Activated naive CD8-positive, alpha-beta T cell treated with anti-CD3 and anti-CD28 coated beads for 36 hours (primary cell): ENCODE data around the gene CXCL14. TPM values are rescaled to one million over a fixed set of nuclear protein-coding genes. Genes with fewer than 3 reads are reported as not detected.

Source experiments
- DNase-seq: peaks from one replicate; pipeline ENCODE4 v3.0.0; 2021
- H3K27ac Mint-ChIP-seq: one replicate; pipeline ENCODE4 v1.8.0; 2022; ENCODE audit warnings: mild to moderate bottlenecking, moderate library complexity, mixed read lengths
- H3K27me3 Mint-ChIP-seq: one replicate; pipeline ENCODE4 v1.8.0; 2022; ENCODE audit warnings: mild to moderate bottlenecking, mixed read lengths
- H3K36me3 Mint-ChIP-seq: one replicate; pipeline ENCODE4 v1.8.0; 2021; ENCODE audit warnings: mild to moderate bottlenecking, mixed read lengths
- H3K4me1 Mint-ChIP-seq: one replicate; pipeline ENCODE4 v1.8.0; 2021; ENCODE audit warnings: mixed read lengths
- H3K4me3 Mint-ChIP-seq: one replicate; pipeline ENCODE4 v1.8.0; 2022; ENCODE audit warnings: mild to moderate bottlenecking, moderate library complexity, mixed read lengths
- H3K9me3 Mint-ChIP-seq: one replicate; pipeline ENCODE4 v1.8.0; 2022; ENCODE audit warnings: mixed read lengths
- total RNA-seq, 2 experiments: library from RNA; stranded (reverse); gene quantifications; one replicate each; pipeline ENCODE4 v1.2.3, GENCODE V29; 2021

Gene CXCL14
- total RNA-seq, 2 experiments from 2014 or later: not detected

DNA sequence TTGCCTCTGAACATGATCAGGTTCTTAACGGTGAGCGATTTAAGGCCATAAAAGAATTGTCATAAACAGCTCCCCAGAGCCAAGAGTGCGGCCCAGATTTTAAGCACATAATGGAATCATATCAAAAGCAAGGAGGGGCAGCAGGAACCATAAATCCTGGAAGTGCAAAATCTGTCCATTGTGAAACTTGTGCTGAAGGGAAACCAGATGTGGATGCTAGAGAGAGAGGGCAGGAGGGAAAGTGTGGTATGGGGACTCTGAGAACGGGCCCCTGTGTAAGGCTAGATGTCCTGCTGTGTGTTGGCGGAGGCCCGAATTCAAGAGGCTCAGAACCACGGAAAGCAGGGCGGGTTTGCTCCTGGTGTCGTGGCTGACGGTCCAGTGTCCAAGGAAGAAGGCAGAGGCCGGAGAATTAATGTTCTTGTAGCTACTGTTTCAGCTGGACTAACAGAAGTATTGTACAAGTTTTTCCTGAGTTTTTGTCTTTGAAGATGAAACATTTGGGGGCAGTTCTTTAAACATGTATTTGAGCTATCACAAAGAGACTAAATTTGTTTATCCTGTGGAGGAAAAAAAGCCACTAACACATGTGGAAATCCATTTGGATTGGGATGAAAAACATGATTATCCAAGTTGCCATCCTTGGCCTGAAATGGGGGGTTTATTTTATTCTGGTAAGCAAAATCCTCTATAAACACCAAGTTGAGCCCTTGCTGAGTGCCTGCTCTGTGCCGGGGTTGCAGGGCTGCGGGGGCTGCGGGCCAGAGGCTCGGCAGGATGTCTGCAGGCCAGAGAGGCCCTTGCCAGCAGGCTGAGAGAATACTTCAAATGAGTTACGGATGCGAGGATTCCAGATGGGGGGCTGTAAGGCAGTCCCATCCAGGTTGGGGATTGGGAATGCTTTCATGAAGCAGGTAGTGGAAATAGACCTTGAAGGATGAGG lies 9.2 kb upstream of the CXCL14 start:
- H3K27me3 Mint-ChIP-seq: peaks cover 1% of the 10 kb centered on the region
- no peaks in the 10 kb centered on the region for H3K4me1 Mint-ChIP-seq
- no peak for DNase-seq
- no peaks in the 10 kb centered on the region for H3K9me3 Mint-ChIP-seq
- H3K27ac Mint-ChIP-seq: no peak overlapping the region
- H3K36me3 Mint-ChIP-seq: no peaks in the 10 kb centered on the region
- H3K4me3 Mint-ChIP-seq: no peak overlapping the region

DNA sequence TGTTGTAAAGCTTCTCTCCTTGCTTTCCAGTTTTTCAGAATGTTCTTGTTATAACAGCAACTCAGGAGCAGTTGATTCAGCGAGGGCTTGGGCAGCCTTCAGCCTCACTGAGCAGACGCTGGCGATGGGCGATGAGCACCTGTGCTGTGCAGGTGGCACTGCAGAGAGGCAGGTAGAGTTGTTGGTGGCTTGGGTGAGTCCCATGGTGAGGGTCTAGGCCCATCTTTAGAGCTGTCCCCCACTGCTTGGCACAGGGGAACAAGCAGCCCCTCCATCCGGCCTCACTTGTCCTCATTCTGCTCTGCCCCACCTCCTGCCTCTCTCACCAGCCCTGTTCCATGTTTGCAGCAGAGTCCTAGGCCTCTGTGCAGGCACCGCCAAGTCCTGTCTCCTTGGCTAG lies 6.1 kb upstream of the CXCL14 start:
- Mint-ChIP-seq H3K36me3 (no peaks in the 10 kb centered on the region), H3K9me3 (no peaks in the 10 kb centered on the region), H3K4me3 (no peak overlapping the region), H3K27ac (no peak overlapping the region), H3K4me1 (no peaks in the 10 kb centered on the region), H3K27me3 (peaks cover 17% of the 10 kb centered on the region)
- DNase-seq: no peak

DNA sequence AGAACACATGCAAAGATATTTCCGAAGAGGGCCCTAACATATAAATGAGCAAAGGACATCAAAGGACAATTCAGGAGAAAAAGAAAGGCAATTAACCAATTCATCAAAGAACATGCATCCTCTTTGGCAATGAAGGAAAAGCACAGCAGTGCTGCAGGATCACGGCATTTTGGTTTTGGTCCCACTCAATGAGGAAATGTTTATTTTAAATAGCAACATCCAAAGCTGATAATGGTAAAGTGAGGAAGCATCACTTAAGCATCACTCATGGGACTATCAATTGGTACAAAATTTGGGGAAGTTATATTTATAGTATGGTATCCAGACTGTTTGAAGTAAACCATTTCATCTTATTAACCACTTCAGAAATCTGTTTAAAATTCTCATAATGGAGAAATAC lies 5.5 kb upstream of the CXCL14 start:
- no peak for DNase-seq
- Mint-ChIP-seq H3K4me3 (no peak overlapping the region), H3K36me3 (no peaks in the 10 kb centered on the region), H3K4me1 (peaks cover under 1% of the 10 kb centered on the region), H3K27me3 (peaks cover 24% of the 10 kb centered on the region), H3K27ac (no peak overlapping the region), H3K9me3 (no peaks in the 10 kb centered on the region)

DNA sequence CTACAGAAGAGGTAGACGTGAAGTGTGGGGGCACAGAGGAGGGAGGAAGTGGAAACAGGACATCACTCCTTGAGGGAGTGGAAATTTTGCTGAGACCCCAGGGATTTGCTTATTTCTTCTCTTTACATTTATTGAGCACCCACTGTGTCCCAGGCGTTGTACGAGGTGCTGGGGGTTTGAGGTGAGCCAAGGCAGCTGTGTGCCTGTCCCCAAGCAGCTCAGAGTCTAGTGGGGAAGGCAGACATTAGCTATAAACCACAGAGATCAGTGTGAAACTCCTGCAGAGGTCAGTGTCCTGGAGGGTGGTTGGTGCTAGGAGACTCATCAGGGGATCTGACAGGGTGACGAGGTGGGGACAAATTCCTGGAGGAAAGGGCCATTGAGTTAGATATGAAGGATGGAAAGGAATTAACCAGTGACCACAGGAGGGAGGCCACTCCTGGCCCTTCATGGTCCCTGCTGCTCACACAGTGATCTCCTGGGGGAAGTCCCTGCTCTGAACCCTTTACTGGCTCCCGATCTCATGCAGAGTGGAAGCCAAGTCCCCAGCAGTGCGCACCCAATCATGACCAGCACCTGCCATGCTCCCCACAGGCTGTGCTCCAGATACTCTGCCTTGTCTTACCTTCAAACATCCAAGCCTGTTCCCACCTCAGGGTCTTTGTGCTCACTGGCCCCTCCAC lies 3.4 kb upstream of the CXCL14 start:
- H3K4me1 Mint-ChIP-seq: peaks cover 4% of the 10 kb centered on the region
- H3K36me3 Mint-ChIP-seq: no peaks in the 10 kb centered on the region
- H3K27ac Mint-ChIP-seq: no peak overlapping the region
- peaks cover 44% of the 10 kb centered on the region for H3K27me3 Mint-ChIP-seq
- H3K4me3 Mint-ChIP-seq: no peak overlapping the region
- H3K9me3 Mint-ChIP-seq: no peaks in the 10 kb centered on the region
- no peak for DNase-seq

DNA sequence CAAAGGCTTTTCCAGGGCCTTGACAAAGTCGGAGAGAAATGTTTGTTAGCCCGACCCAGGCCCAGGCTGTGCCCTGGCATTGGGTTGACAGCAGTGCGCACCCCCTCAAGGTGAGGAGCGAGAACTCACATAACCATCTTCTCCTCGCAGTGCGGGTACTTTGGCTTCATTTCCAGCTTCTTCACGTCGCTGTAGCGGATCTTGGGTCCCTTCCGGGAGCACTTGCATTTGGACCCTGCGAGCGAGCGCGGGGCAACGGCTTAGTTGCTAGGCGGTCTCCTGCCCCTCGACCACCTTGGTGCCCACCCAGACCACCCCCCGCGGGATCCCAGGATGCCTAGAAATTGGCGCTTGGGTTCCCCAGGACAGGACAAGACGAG lies 496 bp downstream of the CXCL14 start:
- H3K4me3 Mint-ChIP-seq: no peak overlapping the region
- no peaks in the 10 kb centered on the region for H3K36me3 Mint-ChIP-seq
- peaks cover 4% of the 10 kb centered on the region for H3K4me1 Mint-ChIP-seq
- H3K27me3 Mint-ChIP-seq: peaks cover 59% of the 10 kb centered on the region
- no peak overlapping the region for H3K27ac Mint-ChIP-seq
- DNase-seq: no peak
- H3K9me3 Mint-ChIP-seq: no peaks in the 10 kb centered on the region

DNA sequence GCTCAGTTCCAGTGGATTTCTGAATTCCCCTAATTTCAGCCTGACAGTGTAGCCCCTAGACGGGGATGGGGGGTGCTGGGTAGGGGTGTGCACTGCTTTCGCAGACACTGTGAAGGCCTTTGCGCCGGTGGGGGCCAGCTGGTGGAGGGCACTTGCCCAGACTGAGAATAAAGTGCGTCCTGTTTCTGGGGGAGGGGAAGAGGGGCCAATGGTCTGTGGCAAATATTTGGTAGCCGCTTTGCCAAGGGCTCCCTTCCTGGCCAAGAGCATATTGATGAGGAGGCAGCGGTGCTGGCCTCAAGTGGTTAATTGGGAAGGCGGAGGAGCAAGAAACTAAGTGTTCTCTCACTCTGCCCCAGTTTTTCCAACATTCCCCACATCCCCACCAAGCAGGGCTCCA lies 1.4 kb downstream of the CXCL14 start:
- Mint-ChIP-seq H3K4me1 (peaks cover 4% of the 10 kb centered on the region), H3K27me3 (peaks cover 58% of the 10 kb centered on the region)

DNA sequence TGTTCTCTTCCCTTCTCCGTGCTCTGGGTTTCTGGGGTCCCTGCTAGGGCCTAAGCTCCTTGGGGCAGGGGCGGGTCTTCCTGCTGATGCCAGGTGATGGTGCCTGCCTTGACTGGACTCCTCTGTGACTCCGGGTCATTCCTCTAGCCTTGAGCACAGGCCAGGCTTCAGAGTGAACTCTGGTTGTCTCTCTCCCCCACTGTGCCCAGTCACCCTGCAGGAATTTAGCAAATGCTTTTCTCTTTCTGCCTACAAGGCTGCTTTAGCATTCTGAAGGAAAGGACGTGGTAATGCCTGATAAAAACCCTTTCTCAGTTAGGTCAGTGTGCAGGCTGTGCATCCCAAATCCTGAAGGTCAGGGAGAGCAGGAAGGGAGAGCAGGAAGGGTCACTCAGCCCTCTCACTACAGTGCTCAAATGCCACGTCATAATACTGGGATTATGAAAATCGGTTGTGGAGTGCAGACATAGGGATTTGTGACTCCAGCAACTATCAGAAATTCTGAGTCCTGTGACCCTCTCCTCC lies 2.7 kb downstream of the CXCL14 start:
- no peak overlapping the region for H3K4me3 Mint-ChIP-seq
- DNase-seq: no peak
- no peaks in the 10 kb centered on the region for H3K36me3 Mint-ChIP-seq
- H3K9me3 Mint-ChIP-seq: no peaks in the 10 kb centered on the region
- H3K27ac Mint-ChIP-seq: no peak overlapping the region
- peaks cover 58% of the 10 kb centered on the region for H3K27me3 Mint-ChIP-seq
- H3K4me1 Mint-ChIP-seq: peaks cover 4% of the 10 kb centered on the region

More for the DNA sequence above, 1.4 kb downstream of the CXCL14 start:
- no peaks in the 10 kb centered on the region for H3K36me3 Mint-ChIP-seq
- no peaks in the 10 kb centered on the region for H3K9me3 Mint-ChIP-seq
- H3K27ac Mint-ChIP-seq: no peak overlapping the region
- DNase-seq: no peak
- no peak overlapping the region for H3K4me3 Mint-ChIP-seq

DNA sequence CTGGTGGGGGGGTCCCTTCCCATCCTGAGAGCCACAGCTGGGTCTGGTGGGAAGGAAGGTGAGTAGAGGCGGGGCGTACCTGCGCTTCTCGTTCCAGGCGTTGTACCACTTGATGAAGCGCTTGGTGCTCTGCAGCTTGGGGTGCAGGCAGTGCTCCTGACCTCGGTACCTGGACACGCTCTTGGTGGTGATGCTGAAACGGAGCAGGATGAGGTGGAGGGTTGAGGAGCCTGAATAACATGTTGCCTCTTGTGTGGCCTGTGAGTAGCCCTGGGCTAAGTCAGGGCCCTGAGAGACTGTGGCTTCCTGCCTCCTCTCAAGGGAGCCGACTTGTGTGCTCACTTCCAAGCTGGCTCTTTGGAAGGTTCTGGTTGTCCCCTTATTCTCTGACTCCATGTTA lies 4.3 kb downstream of the CXCL14 start:
- no peak for DNase-seq
- peaks cover 55% of the 10 kb centered on the region for H3K27me3 Mint-ChIP-seq
- H3K27ac Mint-ChIP-seq: no peak overlapping the region
- no peaks in the 10 kb centered on the region for H3K9me3 Mint-ChIP-seq
- peaks cover 4% of the 10 kb centered on the region for H3K4me1 Mint-ChIP-seq
- no peaks in the 10 kb centered on the region for H3K36me3 Mint-ChIP-seq
- H3K4me3 Mint-ChIP-seq: no peak overlapping the region

DNA sequence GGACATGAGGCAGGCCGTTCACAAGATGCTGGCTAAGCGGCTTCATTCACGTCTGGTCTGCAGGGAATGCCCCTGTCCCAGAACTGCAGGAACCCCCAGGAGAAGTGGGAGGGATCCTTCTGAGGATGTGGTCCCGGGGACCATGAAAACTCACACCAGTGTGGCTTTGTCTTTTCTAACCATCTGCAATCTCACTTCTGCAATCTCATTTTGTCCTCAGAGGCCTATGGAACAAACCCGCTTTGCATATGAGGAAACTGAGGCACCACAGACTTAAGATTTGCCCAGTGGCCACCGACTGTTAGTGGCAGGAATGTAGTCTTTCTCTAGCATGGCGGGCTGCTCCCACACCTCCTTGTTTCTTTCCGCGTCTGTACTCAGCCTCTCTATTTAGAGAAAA lies 6.9 kb downstream of the CXCL14 start:
- no peak overlapping the region for H3K27ac Mint-ChIP-seq
- peaks cover 37% of the 10 kb centered on the region for H3K27me3 Mint-ChIP-seq
- DNase-seq: no peak
- H3K36me3 Mint-ChIP-seq: no peaks in the 10 kb centered on the region
- no peaks in the 10 kb centered on the region for H3K4me1 Mint-ChIP-seq
- no peaks in the 10 kb centered on the region for H3K9me3 Mint-ChIP-seq
- H3K4me3 Mint-ChIP-seq: no peak overlapping the region

DNA sequence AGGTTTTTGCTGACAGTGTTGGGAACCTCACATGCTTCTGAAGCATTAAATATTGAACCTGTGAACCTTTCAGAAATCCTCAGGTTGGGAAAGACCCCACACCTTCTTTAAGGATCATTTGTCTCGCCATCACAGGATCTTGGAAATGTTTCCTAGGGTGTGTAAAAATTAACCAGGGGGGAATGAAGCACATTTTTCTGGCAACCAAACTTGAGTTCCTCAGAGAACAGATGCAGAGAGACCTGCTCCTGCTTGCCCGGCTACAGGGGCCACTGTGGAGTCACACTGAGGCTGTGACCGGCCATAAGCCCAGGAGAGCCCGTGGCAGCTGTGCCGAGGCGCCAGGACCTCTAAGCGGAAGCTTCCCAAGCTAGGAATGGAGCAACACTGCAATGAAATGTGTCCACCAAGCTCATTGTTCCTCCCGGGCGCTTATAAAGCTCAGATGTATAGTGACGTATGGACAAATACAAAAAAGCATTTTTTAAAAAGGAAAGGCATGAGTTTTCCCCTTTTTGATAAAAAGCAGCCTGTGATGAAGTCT lies 7.7 kb downstream of the CXCL14 start:
- Mint-ChIP-seq H3K27me3 (peaks cover 36% of the 10 kb centered on the region), H3K9me3 (no peaks in the 10 kb centered on the region), H3K27ac (no peak overlapping the region), H3K4me3 (no peak overlapping the region), H3K4me1 (no peaks in the 10 kb centered on the region), H3K36me3 (no peaks in the 10 kb centered on the region)
- DNase-seq: no peak

DNA sequence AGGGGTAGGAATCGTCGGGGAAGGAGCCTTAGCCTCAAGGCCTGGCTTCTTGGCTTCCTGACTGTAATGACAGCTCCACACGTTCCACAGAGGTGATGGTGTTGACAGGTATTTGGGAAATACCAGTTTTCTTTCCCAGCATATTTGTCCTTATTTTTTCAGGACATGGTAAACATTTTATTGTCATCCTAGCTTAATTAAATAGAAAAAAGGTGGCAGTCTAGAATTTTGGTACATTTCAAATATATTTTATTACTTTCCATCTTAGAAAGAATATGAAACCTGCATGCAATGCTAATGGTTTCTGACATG lies 8.4 kb downstream of the CXCL14 start:
- Mint-ChIP-seq H3K4me3 (no peak overlapping the region), H3K27me3 (peaks cover 32% of the 10 kb centered on the region), H3K27ac (no peak overlapping the region), H3K9me3 (no peaks in the 10 kb centered on the region), H3K36me3 (no peaks in the 10 kb centered on the region), H3K4me1 (no peaks in the 10 kb centered on the region)
- no peak for DNase-seq

DNA sequence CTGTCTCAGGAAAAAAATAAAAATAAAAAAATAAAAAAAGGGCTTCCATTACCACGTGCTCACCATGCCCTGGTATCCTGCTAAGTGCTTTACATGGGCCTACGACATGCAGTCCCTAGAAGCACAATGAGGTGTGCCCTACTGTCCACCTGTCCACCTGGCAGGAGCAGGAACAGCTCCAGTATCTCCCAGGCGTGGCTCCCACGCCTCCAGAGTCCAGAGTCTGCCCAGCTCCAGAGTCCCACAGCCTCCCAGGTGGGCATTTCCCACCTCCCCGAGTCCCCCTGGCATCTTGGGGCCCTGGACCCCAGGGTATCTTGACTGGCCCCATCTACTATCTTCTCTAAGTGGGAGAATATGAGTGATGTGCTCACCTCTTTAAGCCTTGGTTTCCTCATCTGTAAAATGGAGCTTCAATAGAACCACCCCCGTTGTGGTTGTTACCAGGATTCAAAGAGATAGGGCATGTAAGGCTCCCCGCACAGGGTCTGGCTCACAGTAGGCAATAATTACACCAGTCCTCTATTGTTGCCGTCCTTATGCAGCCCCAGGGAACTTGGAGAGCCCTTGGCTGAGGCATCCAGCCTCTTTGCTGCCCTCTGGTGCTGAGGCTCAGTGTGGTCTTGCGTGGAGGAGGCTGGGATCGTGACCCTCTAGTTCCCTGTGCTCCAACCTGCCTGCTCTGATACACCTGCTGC lies 8.9 kb downstream of the CXCL14 start:
- Mint-ChIP-seq H3K9me3 (no peaks in the 10 kb centered on the region), H3K27me3 (peaks cover 36% of the 10 kb centered on the region), H3K27ac (no peak overlapping the region), H3K36me3 (no peaks in the 10 kb centered on the region), H3K4me1 (no peaks in the 10 kb centered on the region), H3K4me3 (no peak overlapping the region)
- no peak for DNase-seq

DNA sequence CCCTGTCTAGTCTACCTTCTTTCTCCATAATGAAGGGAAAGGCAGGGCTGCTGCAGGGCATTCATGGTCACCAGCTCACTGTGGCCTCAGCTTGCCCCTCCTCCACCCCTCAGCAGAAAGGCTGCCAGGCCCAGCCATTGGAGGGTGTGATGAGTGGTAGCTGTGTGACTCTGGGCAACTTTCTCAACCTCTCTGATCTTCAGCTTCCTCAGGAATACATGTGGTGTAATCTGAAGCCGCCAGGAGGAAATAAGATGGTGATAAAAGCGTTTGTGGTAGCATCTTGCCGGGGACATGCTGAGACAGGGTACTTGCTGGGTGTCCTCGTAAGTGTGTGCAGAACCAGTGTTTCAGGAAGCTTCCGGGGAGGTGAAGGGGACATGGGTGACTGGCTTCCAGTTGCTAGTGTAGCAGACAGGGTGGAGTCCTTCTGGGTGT lies 9.8 kb downstream of the CXCL14 start:
- Mint-ChIP-seq H3K27ac (no peak overlapping the region), H3K4me1 (no peaks in the 10 kb centered on the region), H3K27me3 (peaks cover 30% of the 10 kb centered on the region), H3K4me3 (no peak overlapping the region), H3K36me3 (no peaks in the 10 kb centered on the region), H3K9me3 (no peaks in the 10 kb centered on the region)
- DNase-seq: no peak

DNA sequence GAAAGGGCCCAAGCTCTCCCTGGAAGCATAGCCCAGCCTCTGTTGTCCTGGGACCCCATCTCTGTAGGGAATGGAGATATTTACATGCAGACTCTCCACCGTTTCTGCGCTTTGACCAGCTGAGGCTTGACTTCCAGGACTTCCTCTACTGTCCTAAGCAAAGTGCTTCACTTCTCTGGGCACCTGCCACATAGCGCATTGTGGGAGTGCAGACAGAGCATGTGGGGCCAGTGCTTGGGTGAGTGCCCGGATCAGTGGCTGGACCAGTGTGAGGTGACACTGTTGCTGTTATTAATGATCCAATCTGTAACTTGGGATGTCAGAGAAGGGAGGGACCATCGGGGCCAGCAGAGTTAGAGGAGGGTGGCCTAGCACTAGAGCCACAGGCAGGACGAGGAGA lies 10.5 kb downstream of the CXCL14 start:
- no peak for DNase-seq
- Mint-ChIP-seq H3K27ac (no peak overlapping the region), H3K4me1 (no peaks in the 10 kb centered on the region), H3K36me3 (no peaks in the 10 kb centered on the region), H3K27me3 (peaks cover 30% of the 10 kb centered on the region), H3K9me3 (no peaks in the 10 kb centered on the region), H3K4me3 (no peak overlapping the region)

DNA sequence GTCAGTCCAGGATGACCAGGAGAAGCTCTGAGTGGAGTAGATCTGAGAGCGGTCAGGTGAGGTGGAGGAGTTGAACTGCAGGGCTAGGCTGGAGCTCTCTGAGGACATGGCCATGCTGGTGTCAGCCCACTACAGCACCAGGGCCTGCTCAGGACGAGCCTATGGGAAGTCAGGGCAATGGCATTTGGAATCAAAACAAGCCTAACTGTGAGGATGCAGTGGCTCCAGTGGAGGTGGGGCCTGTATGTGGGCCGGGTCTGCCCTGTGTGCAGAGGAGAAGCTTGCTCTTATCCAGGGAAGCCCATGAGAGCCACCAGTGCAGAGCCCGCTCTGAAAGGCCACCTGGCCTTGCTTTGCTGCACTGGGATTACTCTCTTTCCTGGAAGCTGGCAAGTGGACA lies 11.1 kb downstream of the CXCL14 start:
- Mint-ChIP-seq H3K27me3 (peaks cover 28% of the 10 kb centered on the region), H3K36me3 (no peaks in the 10 kb centered on the region), H3K9me3 (no peaks in the 10 kb centered on the region), H3K4me3 (no peak overlapping the region), H3K27ac (no peak overlapping the region), H3K4me1 (no peaks in the 10 kb centered on the region)
- DNase-seq: no peak
